G401 (cell line): ENCODE data around the gene PYM1. TPM values are rescaled to one million over a fixed set of nuclear protein-coding genes. Genes with fewer than 3 reads are reported as not detected.

ENCODE experiments used
- DNase-seq: peaks from one replicate; pipeline ENCODE4 v3.0.0-alpha.2; 2015; ENCODE audit warnings: low spot score
- in situ Hi-C: cut with HindIII; loops from 2 replicates; pipeline ENCODE4 v1.10.0; 2016; ENCODE audit warnings: low sequenced_read_pairs, mixed read lengths
- total RNA-seq: library from RNA; depleted of rRNA; stranded (reverse); fragments of >200 nt; shearing (Covaris generic); gene quantifications from 2 replicates; pipeline ENCODE4 v1.2.3, GENCODE V29; 2014; rRNA removed

PYM1 gene
- total RNA-seq, 1 experiment from 2014 or later, result 119 TPM

GRCh38 chr12:55861871-55862270, 65.8 kb downstream of the PYM1 start:
- in situ Hi-C loops, result no loop called here
- no peak for DNase-seq

DNA sequence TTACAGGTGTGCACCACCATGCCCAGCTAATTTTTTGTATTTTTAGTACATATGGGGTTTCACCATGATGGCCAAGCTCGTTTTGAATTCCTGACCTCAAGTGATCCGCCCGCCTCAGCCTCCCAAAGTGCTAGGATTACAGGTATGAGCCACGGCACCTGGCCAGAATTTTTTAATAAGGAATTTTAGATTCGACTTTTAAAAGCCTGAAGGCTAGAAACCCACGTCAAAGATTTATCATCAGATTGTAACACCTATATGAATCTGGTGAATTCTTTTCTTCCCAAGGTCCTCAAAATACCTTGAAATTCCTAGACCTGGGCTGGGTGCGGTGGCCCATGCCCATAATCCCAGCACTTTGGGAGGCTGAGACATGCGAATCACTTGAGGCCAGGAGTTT, 66.3 kb downstream of the PYM1 start:
- in situ Hi-C loops, result no loop called here

GRCh38 chr12:55852740-55853139, 75.0 kb downstream of the PYM1 start:
- no peak for DNase-seq

More for the DNA sequence above, 66.3 kb downstream of the PYM1 start:
- DNase-seq, result no peak

More at GRCh38 chr12:55852740-55853139, 75.0 kb downstream of the PYM1 start:
- in situ Hi-C loops, result no loop called here

Other genes with a start within 250 kb of the PYM1 start
- 0.58 and 3.0 TPM in 2 replicates for gene ITGA7, start 220.0 kb downstream of the PYM1 start, total RNA-seq
- gene BLOC1S1, start 211.8 kb downstream of the PYM1 start, total RNA-seq, result 60.2 and 73.7 TPM in 2 replicates
- gene RDH5, start 207.5 kb downstream of the PYM1 start, total RNA-seq, result 2.5 and 4.3 TPM in 2 replicates
- gene CD63, start 198.9 kb downstream of the PYM1 start, total RNA-seq, result 897 and 1,131 TPM in 2 replicates
- 16.2 and 29.2 TPM in 2 replicates for gene GDF11, start 184.8 kb downstream of the PYM1 start, total RNA-seq
- 248 and 272 TPM in 2 replicates for gene SARNP, start 110.2 kb downstream of the PYM1 start, total RNA-seq
- gene ORMDL2, start 109.9 kb downstream of the PYM1 start, total RNA-seq, result 27.8 and 51.5 TPM in 2 replicates
- gene DNAJC14, start 98.3 kb downstream of the PYM1 start, total RNA-seq, result 17.3 and 33.2 TPM in 2 replicates
- gene MMP19, start 85.0 kb downstream of the PYM1 start, total RNA-seq, result 0.98 and 1.8 TPM in 2 replicates
- gene DGKA, start 3.3 kb upstream of the PYM1 start, total RNA-seq, result 3.6 and 9.7 TPM in 2 replicates
- 22.2 and 27.9 TPM in 2 replicates for gene PMEL, start 38.1 kb upstream of the PYM1 start, total RNA-seq
- 44.7 and 52.3 TPM in 2 replicates for gene CDK2, start 38.9 kb upstream of the PYM1 start, total RNA-seq
- 16.9 and 22.1 TPM in 2 replicates for gene RAB5B, start 46.2 kb upstream of the PYM1 start, total RNA-seq
- 39.8 and 50.2 TPM in 2 replicates for gene SUOX, start 69.4 kb upstream of the PYM1 start, total RNA-seq
- 0.54 and 4.4 TPM in 2 replicates for gene IKZF4, start 93.1 kb upstream of the PYM1 start, total RNA-seq
- gene RPS26, start 114.0 kb upstream of the PYM1 start, total RNA-seq, result 1,383 and 1,581 TPM in 2 replicates
- gene ERBB3, start 152.3 kb upstream of the PYM1 start, total RNA-seq, result 4.3 and 17.4 TPM in 2 replicates
- 357 and 451 TPM in 2 replicates for gene PA2G4, start 176.7 kb upstream of the PYM1 start, total RNA-seq
- gene RPL41, start 188.7 kb upstream of the PYM1 start, total RNA-seq, result 3,225 and 5,126 TPM in 2 replicates
- gene ZC3H10, start 190.4 kb upstream of the PYM1 start, total RNA-seq, result 2.9 and 3.3 TPM in 2 replicates
- 108 and 114 TPM in 2 replicates for gene ESYT1, start 200.4 kb upstream of the PYM1 start, total RNA-seq
- 115 and 166 TPM in 2 replicates for gene MYL6B, start 224.7 kb upstream of the PYM1 start, total RNA-seq
- 1,669 and 1,953 TPM in 2 replicates for gene MYL6, start 230.5 kb upstream of the PYM1 start, total RNA-seq